Fibroblast of skin of back (primary cell): ENCODE measurements around the gene MYT1.

Experiments
- DNase-seq: peaks from one replicate; pipeline ENCODE4 v3.0.0-alpha.2; 2013

Gene MYT1

DNA sequence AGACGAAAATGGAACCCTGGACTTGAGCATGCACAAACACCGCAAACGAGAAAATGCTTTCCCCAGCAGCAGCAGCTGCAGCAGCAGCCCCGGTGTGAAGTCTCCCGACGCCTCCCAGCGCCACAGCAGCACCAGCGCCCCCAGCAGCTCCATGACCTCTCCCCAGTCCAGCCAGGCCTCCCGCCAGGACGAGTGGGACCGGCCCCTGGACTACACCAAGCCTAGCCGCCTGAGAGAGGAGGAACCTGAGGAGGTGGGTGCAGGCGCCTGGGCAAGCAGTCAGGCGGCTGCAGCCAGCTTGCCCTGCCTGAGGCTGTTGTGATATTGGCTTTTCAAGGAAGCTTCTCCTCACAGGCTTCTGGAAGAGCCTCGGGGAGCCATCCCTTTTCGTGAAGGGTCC, 55.5 kb downstream of the MYT1 start:
- DNase-seq, result no peak

DNA sequence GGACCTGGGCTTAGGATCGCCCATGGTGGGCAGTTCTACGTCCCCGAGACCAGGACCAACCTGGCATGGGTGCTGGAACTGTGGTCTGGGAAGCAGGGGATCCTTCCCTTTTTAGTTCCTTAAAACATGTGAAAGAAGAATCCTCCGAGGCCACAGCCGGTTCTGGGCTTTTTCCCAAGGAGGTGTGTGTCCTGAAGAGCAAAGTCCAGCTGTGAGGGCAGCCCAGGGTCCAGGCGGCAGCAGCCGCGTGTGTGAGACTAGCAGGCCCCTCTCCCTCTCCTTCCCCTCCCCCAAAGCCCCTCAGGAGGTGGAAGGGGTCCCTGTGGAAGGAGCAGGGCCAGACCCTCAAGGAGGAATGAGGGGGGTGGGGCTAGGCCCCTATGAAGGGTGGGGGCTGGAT, 56.2 kb downstream of the MYT1 start:
- no peak for DNase-seq

DNA sequence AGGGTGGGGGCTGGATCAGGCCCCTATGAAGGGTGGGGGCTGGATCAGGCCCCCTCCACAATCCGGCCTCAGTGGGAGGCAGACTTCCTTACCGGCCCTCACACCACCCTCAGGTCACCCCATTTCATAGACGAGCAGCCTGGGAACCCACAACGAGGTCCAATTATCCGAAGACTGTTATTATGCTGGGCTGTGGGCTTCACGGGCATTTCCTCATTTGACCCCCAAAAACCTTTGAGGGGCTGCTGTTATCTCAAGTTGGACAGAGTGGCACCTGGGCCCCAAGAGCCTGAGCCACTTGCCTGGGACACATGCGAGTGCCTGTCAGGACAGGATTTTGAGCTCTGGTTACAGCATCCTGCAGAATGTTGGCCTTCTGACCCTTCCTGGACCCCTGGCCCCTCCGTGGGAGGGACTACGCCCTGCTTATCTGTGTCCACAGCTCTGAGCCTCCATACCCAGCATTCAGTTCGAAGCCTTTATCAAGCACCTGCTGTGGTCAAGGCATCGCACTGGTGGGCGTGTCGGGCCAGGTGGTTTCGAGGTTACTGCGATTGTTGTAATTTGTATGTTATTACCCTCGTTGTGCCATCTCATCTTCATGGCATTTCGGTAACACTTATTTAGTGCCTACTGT, 56.8 kb downstream of the MYT1 start:
- no peak for DNase-seq

DNA sequence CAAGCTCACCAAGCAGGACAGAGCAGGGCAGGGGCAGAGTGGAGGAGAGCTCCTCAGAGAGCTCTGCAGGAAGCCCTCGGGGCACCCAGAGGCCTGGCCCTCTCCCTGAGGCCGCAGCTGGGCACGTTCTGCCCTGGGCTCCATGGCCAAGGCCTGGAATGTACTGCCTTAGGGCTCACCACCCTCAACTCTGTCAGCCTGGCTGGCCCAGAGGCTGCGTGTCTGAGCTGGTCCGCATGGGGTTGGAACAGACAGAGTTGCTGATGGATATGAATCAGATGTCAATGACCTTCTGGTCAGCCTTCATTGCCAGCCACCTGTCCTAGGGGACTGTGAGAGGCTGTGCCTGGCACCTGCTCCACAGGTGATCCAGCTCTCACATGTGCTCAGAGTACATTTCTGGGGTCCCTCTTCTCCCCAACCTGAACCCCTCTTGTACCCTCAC, 58.1 kb downstream of the MYT1 start:
- no peak for DNase-seq

DNA sequence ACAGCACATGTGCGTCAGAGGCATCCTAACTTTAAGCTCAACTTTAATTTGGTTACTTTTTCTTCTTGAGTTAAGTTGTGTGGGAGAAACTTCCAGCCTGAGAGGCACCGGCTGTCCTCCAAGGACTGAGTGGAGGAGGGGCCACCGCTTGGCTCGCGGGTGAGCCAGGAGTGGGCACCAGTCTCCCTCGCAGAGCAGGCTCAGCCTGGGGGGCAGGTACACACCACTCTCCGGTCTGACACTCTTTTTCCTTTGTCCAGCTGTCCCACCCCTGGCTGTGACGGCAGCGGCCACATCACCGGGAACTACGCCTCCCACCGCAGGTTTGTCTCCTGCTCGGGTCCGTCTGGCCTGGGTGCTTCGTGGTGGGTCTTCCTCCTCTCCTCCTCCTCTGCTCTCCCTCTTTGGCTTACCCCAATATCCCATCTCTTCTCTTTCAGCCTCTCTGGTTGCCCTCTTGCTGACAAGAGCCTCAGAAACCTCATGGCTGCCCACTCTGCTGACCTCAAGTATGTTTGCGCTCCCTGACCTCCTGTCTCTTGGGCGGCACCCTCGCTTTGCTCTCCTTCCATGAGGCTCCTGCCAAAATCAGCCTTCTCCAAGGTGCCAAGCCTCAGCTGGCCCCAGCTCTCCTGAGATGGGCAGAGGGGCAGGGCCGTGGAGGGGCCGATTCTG, 58.7 kb downstream of the MYT1 start:
- no peak for DNase-seq

DNA sequence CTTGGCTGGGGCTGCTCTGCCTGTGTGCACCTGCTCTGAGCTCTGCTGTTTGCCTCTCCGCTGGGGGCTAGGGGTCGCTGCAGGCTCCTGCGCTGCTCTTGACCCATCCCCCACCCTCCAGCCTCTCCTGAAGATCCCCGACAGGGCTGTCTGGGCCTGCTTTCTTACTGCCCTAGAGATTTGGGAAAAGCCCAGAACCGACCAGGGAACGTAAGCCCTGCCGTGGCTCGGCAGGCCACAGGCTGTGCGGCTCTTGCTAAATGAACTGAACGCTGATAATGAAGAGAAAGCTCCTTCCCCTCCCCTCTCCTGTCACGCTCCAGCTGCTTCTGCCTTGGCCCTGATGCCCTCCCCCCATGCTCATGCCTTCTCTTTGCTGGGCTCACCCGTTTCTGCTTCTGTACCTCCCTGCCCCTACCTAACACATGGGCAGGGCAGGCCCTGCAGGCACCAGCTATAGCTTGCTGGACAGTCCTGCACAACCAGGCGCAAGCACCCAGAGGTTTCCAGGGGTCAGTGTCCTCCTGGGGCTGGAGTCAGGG, 59.3 kb downstream of the MYT1 start:
- peak; percentile 5 for DNase-seq

DNA sequence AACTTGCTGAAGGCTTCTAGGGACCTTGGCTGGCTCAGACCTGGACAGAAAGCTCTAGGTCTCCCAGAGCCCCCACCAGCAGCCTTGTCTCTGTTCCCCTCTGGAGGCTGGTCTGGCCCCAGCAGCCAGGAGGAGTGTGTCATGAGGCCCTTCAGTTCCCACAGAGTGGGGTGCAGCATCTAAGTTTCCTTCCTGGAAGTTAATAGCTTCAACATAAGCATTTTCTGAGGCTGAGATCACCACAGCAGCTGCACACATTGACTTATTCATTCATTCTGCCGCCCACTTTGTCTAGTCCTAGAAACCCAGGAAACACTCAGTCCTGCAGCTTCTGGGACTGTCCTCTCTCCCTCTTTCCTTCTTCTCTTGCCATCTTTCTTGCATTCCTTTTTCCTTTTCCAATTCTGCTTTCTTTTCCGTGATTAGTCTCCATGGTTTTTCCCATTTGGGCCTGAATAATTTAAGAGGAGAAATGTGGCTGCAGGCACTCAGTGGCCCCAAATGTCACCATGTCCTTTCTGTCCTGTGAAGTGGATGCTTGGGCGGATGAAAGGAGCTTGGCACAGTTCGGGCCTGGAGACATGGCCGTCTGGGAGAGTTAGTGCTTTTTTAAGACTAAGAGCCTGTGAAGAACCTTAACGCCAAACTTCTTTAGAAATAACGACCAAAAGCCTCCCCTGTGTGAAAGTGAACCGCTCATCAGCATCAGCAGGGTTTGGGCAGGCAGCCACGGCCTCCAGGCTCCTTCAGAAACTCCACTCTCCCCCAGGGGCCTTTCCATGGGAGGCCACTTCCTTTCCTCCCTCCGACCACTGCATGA, 60.3 kb downstream of the MYT1 start:
- DNase-seq, result peak; percentile 82

DNA sequence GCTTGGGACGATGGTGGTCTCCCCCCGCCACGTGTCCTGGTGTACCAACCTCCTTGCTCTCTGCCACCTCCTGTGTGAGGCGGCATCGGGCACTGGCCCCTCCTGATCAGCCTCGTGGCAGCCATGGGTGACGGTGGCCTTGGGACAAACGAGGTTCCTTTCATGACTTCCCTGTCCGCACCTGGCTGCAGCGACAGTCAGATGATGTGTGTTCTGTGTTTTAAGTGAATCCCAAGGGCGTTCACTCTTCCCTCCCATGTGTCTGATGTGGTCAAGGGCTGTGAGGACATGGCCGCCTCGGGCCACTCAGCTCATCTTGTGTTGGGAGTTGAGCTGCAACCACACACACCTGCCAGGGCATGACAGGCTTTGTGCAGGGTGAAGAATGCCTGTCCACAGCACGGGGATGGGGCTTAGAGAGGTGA, 60.9 kb downstream of the MYT1 start:
- no peak for DNase-seq

DNA sequence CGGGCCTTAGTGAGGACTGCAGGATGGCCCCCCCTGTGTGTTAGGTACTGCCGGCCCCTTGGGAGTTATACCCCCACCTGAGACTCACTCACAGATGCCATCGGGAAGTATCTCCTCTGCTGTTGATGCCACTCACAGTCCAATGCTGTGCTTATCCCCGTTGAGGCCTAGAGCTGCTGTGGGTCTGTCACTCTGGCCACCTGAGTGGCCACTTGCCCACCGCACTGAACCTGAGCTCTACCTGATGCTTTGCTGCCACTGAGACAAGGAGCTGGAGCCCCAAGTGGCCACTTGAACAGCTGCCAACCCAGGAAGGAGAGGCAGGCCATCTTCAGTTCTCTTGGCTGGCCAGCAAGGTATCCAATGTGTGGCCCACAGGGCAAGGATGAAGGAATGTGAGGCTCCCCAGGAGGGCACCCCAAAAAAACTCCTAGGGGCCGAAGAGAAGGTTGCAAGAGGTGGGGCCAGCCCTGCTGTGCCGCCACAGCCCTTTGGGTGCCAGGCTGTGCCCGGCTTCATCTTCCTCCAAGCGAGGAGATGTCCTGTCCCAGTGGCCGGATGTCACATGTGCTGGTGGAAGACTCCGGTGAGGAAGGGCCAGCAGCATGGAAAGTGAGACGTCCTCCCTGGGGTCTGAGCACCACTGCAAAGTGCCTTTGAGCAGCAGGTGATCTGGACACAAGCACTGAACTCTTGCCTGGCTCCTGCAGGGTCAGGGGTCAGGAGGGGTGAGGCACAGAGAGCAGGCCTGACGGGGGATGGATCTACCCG, 61.8 kb downstream of the MYT1 start:
- DNase-seq, result no peak

DNA sequence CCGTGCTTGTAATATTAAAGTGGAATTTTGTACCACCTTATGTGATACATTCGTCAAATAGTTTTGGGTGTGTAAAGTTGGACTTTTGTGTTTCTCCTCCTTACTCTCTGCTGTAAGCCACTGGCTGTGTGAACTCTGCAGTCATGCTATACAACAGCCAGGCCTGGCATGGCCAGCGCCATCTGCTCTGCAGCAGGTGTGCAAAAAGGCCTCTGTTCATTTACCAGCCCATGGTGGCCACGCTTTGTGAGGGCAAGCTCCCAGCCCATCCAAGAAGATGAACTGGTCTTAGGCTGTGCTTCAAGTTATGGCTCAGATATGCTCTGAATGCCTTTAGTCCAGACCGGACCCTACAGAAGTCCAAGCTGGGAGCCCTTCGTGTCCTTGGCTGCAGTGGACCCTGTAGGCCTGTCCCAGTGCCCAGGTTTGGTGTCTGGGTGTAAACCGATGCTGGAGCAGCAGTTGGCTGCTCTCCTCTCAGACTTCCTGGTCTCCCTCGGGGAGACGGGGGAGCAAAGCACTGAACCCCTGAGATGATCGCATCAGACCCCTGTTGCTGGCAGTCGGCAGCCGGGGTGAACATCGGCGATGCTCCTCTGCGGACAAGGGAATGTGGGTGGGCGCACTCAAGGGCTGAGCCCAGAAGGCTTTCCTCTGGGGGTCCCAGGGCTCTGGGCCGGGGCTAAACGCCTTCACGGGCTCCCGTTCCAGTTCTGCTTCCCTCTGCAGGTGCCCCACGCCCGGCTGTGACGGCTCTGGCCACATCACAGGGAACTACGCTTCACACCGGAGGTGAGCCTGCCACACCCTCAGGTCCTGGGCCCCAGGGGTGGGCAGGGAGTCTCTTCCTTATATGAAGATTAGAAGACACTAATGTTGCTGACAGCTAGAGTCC, 62.7 kb downstream of the MYT1 start:
- DNase-seq, result no peak

DNA sequence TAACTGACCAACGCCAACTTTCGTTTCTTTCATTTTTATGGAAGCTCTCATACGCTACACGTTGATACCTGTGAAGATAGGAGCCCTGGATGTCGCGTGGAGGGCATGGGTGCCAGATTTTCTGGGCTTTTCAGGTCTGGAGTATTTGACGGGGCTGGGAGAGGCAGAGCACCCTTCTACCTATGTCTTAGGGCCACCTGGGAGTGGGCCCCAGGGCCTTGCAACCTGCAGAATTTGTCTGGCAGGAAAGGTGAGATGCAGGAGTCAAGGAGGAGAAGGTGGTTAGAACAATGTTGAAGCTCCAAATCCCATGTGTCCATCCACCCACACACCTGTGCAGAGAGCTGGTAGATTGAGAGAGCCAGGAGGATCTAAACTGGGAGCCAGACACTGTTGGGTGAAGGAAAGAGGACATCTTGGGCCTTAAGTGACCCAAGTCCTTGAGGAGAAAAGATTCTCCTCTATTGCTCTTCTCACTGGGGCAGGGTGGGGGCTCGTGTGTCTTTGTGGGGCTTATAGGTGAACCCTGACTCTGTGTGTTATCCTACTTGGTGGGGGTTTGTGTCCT, 63.9 kb downstream of the MYT1 start:
- DNase-seq, result no peak

DNA sequence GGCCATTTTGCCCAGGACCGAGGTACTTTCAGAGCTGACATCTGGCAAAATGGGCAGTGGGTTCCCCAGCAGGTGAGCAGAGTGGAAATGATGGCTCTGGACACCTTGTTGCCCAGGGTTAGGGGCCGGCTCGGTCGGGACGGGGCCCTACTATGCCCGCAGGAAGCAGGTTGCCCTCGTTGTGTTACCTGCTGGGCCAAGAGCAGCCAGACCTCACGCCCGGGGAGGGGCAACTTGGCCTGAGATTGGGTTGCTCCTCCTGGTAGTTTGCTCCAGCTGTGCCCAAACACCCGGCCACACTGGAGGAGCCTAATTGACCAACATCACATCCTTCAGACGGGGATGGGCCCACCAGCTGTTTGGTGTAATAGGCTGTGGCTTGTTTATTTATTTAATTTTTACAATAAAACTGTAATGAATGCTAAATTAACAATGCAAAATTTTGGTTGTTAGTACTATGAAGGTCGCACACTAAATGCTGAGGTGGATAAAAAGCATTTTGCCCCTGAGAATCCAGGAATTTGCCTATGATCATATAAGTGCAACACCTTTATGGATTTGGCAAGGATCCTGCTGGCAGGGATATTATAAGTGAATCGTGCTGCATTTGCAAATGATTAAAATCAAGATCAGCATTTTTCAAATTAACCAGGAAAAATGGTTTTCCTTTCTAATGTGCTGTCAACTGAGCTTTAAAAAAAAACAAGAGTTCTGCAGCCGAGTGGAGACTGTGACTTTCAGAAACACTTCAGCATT, 64.7 kb downstream of the MYT1 start:
- no peak for DNase-seq

DNA sequence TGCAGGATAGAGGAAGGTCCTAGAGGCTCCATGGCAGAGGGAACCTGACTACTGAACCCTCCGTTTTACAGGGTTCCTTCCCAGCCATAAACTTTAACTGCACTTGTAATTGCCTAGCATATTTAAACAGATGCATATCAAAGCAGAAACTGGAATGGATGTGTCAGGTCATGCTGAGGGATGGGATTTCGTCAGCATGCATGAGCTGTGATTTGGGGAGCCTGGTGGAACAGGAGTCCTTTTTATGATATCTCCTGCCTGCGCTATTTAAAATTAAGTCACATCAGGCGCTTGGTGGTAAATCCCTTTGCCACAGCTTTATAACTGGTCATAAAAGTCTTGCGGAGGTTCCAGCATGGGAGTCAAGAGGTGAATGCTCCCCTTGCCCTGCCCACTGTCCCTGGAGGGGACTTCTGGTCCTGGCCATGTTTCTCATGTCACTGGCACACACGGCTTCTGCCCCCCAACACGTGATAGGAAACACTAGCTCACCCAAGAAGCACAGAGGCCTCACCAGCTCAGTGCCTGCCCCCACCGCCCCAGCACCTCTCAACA, 65.3 kb downstream of the MYT1 start:
- no peak for DNase-seq

DNA sequence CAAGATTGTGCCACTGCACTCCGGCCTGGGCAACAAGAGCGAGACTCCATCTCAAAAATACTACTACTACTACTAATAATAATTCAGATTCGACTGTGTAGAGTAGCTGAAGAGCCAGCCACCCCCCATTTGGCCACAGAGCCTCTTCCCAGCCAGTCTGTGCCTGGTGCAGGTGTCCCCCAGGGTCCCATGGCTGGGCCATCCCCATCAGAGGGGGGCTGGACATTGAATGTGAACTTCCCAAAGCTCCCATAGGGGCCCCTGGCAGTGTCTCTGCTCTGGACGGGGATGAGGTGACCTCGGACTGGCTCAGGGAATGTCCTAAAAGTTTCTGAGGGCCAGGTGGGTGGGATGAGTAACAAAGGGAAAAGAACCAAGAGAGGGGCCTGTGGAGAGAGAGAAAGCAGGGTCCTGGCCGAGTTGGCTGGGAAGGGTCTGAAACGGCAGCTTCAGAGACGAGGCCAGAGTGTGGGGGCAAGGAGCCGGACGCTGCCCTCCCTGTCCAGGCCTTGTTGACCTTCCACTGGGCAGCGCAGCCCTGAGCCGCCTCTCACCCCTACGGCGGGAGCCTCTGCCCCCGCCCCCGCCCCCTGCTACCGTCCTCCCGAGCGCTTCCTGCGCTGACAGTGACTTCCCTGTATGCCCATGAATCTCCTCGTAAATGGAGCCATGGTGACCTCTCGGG, 66.4 kb downstream of the MYT1 start:
- DNase-seq, result no peak

DNA sequence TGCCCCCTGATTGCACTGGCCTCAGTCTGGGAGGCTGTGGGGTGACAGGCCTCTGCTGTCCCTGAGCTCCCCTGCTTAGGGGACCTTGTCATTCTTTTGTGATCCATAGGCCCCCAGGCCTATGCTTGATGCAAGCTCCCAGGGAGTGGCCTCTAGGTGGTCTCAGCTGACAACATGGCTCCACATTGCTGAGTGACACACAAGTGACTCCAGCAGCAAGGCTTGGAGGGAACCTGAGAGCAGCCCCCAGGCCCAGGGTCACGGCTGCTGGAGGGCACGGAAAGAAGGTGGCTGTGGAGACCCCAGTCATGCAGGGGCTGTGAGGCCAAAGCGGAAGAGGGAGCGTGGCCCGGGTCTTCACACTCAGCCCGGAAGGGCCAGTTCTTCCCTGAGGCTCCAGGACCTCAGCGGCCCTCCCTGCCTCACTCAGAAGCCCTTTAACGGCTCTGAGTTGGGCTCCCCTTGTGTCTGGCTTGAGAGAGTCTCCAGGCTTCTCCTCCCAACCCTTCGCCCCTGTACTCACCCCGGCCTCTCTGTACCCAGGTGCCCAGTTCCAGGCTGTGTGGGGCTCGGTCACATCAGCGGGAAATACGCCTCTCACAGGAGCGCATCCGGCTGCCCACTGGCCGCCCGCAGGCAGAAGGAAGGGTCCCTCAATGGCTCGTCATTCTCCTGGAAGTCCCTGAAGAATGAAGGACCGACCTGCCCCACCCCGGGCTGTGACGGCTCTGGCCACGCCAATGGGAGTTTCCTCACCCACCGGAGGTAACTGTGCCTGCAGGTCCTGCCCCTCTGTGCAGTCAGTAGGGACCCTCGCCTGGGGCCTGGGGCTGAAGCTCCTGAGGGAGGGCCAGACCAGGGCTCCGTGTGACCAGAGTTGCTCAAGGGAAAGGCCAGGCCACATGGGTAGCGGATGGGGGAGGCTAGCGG, 67.6 kb downstream of the MYT1 start:
- DNase-seq, result no peak

DNA sequence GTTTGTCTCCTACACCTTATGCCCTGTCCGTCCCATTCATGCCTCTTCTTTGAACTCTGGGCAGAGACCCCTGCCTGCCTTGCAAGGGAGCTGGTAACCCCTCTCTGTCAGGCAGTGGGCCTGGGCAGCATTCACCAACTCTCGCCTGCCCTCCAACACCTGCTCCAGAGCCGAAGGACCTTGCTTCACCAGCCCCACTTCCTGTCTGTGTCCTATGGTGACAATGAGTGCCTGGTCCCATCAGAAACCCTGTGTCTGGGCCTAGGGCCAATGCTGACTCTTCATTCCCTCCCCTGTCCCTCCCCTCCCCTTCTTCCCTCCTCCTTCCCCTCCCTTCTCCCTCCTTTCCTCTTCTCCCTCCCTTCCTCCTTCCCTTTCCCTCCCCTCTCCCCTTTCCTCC, 68.5 kb downstream of the MYT1 start:
- DNase-seq, result peak; percentile 5

DNA sequence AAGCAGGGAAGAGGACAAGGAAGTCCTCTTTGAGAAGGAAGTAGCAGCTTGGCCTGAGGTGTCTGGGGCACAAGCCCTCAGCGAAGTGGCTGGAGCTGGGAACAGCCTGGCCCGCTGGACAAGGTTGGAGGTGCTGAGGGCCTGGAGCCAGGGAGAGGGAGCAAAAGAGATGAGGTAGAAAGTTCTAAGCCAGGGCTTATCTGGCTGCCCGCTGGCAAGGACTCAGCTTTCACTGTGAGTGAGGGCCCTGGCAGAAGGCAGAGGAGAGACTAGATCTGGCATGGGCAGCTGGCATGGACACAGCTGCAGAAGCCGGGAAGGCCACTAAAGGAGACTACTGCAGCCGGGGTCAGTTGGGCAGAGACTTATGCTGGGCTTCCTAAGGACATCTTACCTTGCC, 69.5 kb downstream of the MYT1 start:
- no peak for DNase-seq

DNA sequence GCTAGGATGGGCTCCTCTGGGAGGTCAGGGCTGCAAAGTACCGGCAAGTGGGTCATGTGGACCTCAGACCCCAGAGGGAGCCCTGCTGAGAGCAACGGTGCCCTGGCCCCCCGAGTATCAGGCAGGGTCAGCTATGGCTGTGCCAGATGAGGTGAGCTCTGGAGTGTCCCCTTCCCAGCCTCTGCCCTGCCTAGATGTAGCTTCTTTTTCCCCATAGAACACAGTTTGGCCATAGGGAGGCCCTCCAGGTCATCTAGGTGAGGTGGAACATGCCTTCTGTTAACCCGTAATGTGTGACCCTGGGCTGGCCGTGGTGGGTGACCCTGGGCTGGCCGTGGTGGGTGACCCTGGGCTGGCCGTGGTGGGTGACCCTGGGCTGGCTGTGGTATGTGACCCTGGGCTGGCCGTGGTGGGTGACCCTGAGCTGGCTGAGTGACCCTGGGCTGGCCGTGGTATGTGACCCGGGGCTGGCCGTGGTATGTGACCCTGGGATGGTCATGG, 70.1 kb downstream of the MYT1 start:
- no peak for DNase-seq
